KMS-11 (cell line): Measurements from ENCODE around the gene PTPN14.

ENCODE experiments used
- H2AFZ ChIP-seq: fragments of 200-600 bp; sonication (generic); 2 replicates; pipeline ENCODE4 v1.6.1; 2016; ENCODE audit warnings: antibody characterized with exemption, mixed run types, low read depth
- H3K27ac ChIP-seq: fragments of 200-600 bp; sonication (generic); 2 replicates; pipeline ENCODE4 v1.6.1; 2016; ENCODE audit warnings: mild to moderate bottlenecking, mixed run types
- H3K27me3 ChIP-seq: fragments of 200-600 bp; sonication (generic); 2 replicates; pipeline ENCODE4 v1.6.1; 2017; ENCODE audit warnings: mild to moderate bottlenecking, low read depth, mixed run types, moderate library complexity; ENCODE audit not compliant: insufficient read depth
- H3K36me3 ChIP-seq: fragments of 200-600 bp; sonication (generic); 2 replicates; pipeline ENCODE4 v1.6.1; 2017; ENCODE audit warnings: mild to moderate bottlenecking, mixed run types; ENCODE audit not compliant: insufficient read depth
- H3K4me1 ChIP-seq: fragments of 200-600 bp; sonication (generic); 2 replicates; pipeline ENCODE4 v1.6.1; 2016; ENCODE audit warnings: mild to moderate bottlenecking, low read depth, mixed run types; ENCODE audit not compliant: poor library complexity, severe bottlenecking
- H3K4me2 ChIP-seq: fragments of 200-600 bp; sonication (generic); 2 replicates; pipeline ENCODE4 v1.7.0; 2016; ENCODE audit warnings: mild to moderate bottlenecking, mixed run types
- H3K4me3 ChIP-seq: fragments of 200-600 bp; sonication (generic); IDR thresholded peaks from 2 replicates; pipeline ENCODE4 v1.6.1; 2017; ENCODE audit warnings: low read depth, low read length, mixed read lengths; ENCODE audit not compliant: insufficient read depth
- H3K79me2 ChIP-seq: fragments of 200-600 bp; sonication (generic); 2 replicates; pipeline ENCODE4 v1.6.1; 2016; ENCODE audit warnings: low read depth, mixed run types; ENCODE audit not compliant: insufficient read depth
- H3K9ac ChIP-seq: fragments of 200-600 bp; sonication (generic); 2 replicates; pipeline ENCODE4 v1.6.1; 2016; ENCODE audit warnings: mild to moderate bottlenecking, mixed run types
- H4K20me1 ChIP-seq: fragments of 200-600 bp; sonication (generic); 2 replicates; pipeline ENCODE4 v1.6.1; 2016; ENCODE audit warnings: mild to moderate bottlenecking, mixed run types; ENCODE audit not compliant: insufficient read depth
- TF ChIP-seq, protein P1 (sequence below): fragments of 200-600 bp; sonication (generic); conservative IDR thresholded peaks from 2 replicates; pipeline ENCODE4 v1.6.1; 2017; ENCODE audit warnings: low read depth, mild to moderate bottlenecking, antibody characterized with exemption, low read length, moderate library complexity, mixed read lengths

The PTPN14 gene

DNA sequence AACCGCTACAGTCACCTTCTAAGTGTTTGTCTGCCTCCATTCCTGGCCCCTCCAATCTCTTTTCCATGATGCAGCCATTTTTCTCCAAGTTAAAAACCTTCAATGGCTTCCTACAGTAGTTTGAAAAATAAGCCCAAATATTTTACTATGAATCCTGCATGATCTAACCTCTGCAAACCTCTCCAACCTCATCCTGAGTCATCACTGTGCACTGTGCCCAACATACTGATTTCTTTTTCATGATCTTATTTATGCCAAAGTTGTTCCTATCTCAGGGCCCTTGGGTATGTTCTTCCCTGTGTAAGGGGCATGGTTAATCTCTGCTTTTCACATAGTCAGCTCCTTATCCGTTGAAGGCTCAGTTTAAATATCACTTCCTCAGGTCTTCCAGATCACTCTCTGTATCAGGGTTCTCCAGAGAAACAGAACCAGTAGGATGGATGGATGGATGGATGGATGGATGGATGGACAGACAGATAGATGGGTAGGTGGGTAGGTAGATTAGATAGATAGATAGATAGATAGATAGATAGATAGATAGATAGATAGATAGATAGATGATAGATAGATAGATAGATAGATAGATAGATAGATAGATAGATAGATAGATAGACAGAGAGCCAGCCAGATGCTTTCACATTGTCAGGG, 18.1 kb upstream of the PTPN14 start:
- Histone ChIP-seq H3K79me2 (no peaks in the 10 kb centered on the region), H3K4me2 (no peak overlapping the region), H3K36me3 (no peaks in the 10 kb centered on the region), H4K20me1 (no peaks in the 10 kb centered on the region), H3K27ac (no peak overlapping the region), H3K4me1 (peaks cover under 1% of the 10 kb centered on the region), H3K4me3 (no peak overlapping the region), H2AFZ (no peak overlapping the region), H3K27me3 (no peaks in the 10 kb centered on the region), H3K9ac (no peak overlapping the region)
- TF ChIP-seq, protein P1, sequence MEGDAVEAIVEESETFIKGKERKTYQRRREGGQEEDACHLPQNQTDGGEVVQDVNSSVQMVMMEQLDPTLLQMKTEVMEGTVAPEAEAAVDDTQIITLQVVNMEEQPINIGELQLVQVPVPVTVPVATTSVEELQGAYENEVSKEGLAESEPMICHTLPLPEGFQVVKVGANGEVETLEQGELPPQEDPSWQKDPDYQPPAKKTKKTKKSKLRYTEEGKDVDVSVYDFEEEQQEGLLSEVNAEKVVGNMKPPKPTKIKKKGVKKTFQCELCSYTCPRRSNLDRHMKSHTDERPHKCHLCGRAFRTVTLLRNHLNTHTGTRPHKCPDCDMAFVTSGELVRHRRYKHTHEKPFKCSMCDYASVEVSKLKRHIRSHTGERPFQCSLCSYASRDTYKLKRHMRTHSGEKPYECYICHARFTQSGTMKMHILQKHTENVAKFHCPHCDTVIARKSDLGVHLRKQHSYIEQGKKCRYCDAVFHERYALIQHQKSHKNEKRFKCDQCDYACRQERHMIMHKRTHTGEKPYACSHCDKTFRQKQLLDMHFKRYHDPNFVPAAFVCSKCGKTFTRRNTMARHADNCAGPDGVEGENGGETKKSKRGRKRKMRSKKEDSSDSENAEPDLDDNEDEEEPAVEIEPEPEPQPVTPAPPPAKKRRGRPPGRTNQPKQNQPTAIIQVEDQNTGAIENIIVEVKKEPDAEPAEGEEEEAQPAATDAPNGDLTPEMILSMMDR, result no peak

DNA sequence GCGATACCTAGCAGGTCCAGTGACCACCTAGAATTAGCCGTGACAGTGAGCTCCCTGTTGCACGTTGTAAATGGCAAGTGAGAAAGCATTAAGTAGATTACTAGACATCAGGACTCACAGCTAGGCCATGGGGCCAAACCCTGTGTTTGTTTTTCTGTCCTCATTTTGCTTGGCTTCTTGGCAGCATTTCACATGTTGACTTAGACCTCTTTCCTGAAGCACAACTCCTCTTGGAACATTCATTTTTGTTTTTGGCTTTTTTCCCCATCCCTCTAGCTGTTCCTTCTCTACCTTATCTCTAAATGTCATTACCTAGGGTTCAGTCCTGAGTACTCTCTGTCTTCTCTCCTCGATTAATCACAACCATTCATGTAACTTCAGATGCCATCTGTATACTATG, 16.9 kb upstream of the PTPN14 start:
- no peak overlapping the region for H3K27ac ChIP-seq
- no peaks in the 10 kb centered on the region for H3K27me3 ChIP-seq
- H2AFZ ChIP-seq, result no peak overlapping the region

DNA sequence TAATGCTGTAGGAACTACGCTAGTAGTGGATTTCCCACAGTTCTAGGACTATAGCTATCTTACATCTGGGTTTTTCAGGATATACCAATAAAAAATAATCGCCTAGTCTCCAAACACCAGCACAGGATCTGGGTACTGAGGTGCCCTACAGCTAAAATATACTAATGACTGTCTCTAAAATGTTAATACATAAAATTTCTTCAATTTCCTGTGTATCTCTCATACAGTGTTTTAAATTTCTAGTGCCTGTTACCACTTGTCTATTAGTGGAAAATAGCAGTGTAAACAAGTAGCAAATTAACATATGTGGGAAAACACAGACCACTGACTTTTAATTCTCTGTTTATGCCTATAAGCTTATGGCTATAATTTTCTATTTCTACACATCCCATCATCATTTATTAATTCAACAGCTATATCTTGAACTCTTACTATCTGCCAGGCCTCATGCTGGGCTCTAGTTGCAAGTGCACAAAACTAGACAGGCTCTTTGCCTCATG, 16.1 kb upstream of the PTPN14 start:
- Histone ChIP-seq H3K4me2 (no peak overlapping the region), H3K27ac (no peak overlapping the region), H3K36me3 (no peaks in the 10 kb centered on the region), H3K79me2 (no peaks in the 10 kb centered on the region), H2AFZ (no peak overlapping the region), H3K4me3 (no peak overlapping the region), H4K20me1 (no peaks in the 10 kb centered on the region), H3K4me1 (no peaks in the 10 kb centered on the region), H3K27me3 (no peaks in the 10 kb centered on the region), H3K9ac (no peak overlapping the region)
- TF ChIP-seq, protein P1, result no peak

More for the DNA sequence above, 16.9 kb upstream of the PTPN14 start:
- Histone ChIP-seq H3K9ac (no peak overlapping the region), H3K4me2 (no peak overlapping the region), H3K4me1 (no peaks in the 10 kb centered on the region), H3K79me2 (no peaks in the 10 kb centered on the region), H4K20me1 (no peaks in the 10 kb centered on the region), H3K36me3 (no peaks in the 10 kb centered on the region), H3K4me3 (no peak overlapping the region)
- TF ChIP-seq, protein P1, result no peak

DNA sequence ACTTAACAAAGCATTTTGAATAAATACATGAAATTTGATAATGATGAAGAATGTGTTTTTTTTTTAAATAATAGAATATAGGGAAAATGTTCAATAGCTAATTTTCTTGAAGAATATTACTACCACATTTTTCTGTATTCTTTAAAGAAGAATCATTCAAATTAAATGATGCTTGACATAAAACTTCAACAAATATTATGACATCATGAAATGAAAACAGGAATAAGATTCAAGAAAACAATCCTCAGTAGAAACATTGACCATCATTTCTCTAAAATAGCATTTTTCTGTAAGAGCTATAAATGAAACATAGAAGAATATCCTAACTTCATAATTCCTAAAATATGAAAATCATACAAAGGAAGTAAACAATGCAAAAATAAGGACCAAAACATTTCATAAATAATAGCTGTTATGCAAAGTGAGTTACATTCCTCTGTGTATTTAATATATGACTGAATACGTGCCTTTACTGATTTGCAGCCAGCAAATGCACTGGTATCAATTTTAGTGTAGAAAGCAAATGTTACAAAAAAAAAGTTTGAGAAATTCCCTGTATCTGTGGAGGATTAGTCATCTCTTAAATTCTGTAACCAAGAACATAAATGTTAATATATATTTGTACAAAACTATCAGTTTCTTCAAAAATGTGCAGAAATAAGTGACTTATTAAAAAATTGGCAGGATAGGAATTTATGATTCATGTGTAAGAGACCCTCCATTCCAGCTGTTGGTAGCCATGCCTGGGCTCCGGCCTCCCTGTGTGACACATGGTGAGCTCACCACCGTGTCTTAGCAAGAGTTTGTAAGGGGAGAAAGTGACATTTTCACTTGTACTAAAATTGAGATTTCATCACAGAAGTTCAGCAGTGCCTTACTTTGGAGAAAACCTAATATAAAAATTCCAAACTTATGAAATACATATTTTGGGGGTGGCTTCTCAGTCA, 15.0 kb upstream of the PTPN14 start:
- Histone ChIP-seq H3K9ac (no peak overlapping the region), H3K4me2 (no peak overlapping the region), H3K27ac (no peak overlapping the region), H3K79me2 (no peaks in the 10 kb centered on the region), H2AFZ (no peak overlapping the region), H3K36me3 (no peaks in the 10 kb centered on the region), H4K20me1 (no peaks in the 10 kb centered on the region), H3K4me3 (no peak overlapping the region), H3K4me1 (no peaks in the 10 kb centered on the region), H3K27me3 (no peaks in the 10 kb centered on the region)
- TF ChIP-seq, protein P1, result no peak
